ENCODE measurements around the gene KAT6B. TPM values are rescaled to one million over a fixed set of nuclear protein-coding genes. Genes with fewer than 3 reads are reported as not detected.

KAT6B gene
- polyA plus RNA-seq, 1 donor from 2014 or later, result 11.5 TPM

GRCh38 chr10:75080554-75080953, 254.2 kb downstream of the KAT6B start:
- no peak overlapping the region for H3K4me3 ChIP-seq (ENCODE audit: low read length)
- no peaks in the 10 kb centered on the region for H4K20me1 ChIP-seq (ENCODE audit: insufficient read depth)
- no peak overlapping the region for H3K4me2 ChIP-seq (ENCODE audit: low read length)
- H3K79me2 ChIP-seq (replicated peaks; ENCODE audit: insufficient read depth, low read length), result no peaks in the 10 kb centered on the region
- no peaks in the 10 kb centered on the region for H3K36me3 ChIP-seq (ENCODE audit: insufficient read depth, low read length)
- no peak overlapping the region for H3K9ac ChIP-seq (ENCODE audit: low read length)
- no peaks in the 10 kb centered on the region for H3K9me2 ChIP-seq (ENCODE audit: insufficient read depth, low read length)
- no peaks in the 10 kb centered on the region for H3K9me3 ChIP-seq (ENCODE audit: low read length)
- no peak overlapping the region for H2AFZ ChIP-seq (ENCODE audit: low read depth, low read length)
- no peak overlapping the region for H3K27ac ChIP-seq (ENCODE audit: low read length)
- no peaks in the 10 kb centered on the region for H3F3A ChIP-seq (ENCODE audit: insufficient read depth, low read length, poor library complexity, severe bottlenecking)
- no peaks in the 10 kb centered on the region for H3K27me3 ChIP-seq (ENCODE audit: insufficient read depth, low read depth, low read length)
- TF ChIP-seq CTCF (IDR thresholded peaks at IDR 0.05; ENCODE audit: poor library complexity, severe bottlenecking) (no peak), POLR2AphosphoS5 (IDR thresholded peaks at IDR 0.05) (no peak), TAF1 (IDR thresholded peaks at IDR 0.05; ENCODE audit: low read depth) (no peak), EP300 (conservative IDR thresholded peaks at IDR 0.05; ENCODE audit: poor library complexity, severe bottlenecking) (no peak), RAD21 (conservative IDR thresholded peaks at IDR 0.05) (no peak), MXI1 (conservative IDR thresholded peaks at IDR 0.05; ENCODE audit: poor library complexity, severe bottlenecking) (no peak), EZH2 (IDR thresholded peaks at IDR 0.05; ENCODE audit: borderline replicate concordance, insufficient read depth, low read length, poor library complexity, severe bottlenecking) (no peak), SMC3 (conservative IDR thresholded peaks at IDR 0.05; ENCODE audit: poor library complexity) (no peak)
- TF ChIP-seq, protein P1, sequence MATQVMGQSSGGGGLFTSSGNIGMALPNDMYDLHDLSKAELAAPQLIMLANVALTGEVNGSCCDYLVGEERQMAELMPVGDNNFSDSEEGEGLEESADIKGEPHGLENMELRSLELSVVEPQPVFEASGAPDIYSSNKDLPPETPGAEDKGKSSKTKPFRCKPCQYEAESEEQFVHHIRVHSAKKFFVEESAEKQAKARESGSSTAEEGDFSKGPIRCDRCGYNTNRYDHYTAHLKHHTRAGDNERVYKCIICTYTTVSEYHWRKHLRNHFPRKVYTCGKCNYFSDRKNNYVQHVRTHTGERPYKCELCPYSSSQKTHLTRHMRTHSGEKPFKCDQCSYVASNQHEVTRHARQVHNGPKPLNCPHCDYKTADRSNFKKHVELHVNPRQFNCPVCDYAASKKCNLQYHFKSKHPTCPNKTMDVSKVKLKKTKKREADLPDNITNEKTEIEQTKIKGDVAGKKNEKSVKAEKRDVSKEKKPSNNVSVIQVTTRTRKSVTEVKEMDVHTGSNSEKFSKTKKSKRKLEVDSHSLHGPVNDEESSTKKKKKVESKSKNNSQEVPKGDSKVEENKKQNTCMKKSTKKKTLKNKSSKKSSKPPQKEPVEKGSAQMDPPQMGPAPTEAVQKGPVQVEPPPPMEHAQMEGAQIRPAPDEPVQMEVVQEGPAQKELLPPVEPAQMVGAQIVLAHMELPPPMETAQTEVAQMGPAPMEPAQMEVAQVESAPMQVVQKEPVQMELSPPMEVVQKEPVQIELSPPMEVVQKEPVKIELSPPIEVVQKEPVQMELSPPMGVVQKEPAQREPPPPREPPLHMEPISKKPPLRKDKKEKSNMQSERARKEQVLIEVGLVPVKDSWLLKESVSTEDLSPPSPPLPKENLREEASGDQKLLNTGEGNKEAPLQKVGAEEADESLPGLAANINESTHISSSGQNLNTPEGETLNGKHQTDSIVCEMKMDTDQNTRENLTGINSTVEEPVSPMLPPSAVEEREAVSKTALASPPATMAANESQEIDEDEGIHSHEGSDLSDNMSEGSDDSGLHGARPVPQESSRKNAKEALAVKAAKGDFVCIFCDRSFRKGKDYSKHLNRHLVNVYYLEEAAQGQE (IDR thresholded peaks at IDR 0.05; ENCODE audit: borderline replicate concordance), result no peak

DNA sequence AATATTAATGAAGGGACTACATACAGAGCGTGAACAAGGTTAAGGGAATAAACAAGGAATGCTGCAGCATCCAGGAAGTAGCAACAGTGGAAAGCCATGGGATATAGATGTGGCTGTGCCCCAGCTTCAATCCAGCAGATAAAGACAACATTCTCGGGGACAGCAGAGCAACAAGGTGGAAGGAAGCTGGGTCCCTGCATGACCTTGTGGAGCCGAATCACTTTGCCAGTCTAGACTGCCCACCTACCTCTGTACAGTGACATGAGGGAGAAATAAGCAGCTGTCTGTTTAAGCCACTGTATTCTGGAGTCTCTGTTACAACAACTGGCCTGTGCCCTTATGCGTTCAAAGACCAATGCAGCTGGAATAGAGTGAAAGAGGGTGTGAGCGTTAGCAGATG, 255.0 kb downstream of the KAT6B start:
- no peaks in the 10 kb centered on the region for H3K79me2 ChIP-seq (replicated peaks; ENCODE audit: insufficient read depth, low read length)
- no peak overlapping the region for H3K4me2 ChIP-seq (ENCODE audit: low read length)
- H3K9me2 ChIP-seq (ENCODE audit: insufficient read depth, low read length), result no peaks in the 10 kb centered on the region
- no peaks in the 10 kb centered on the region for H3K27me3 ChIP-seq (ENCODE audit: insufficient read depth, low read depth, low read length)
- no peak overlapping the region for H3K9ac ChIP-seq (ENCODE audit: low read length)
- no peaks in the 10 kb centered on the region for H3F3A ChIP-seq (ENCODE audit: insufficient read depth, low read length, poor library complexity, severe bottlenecking)
- H3K9me3 ChIP-seq (ENCODE audit: low read length), result no peaks in the 10 kb centered on the region
- H3K36me3 ChIP-seq (ENCODE audit: insufficient read depth, low read length), result no peaks in the 10 kb centered on the region
- H4K20me1 ChIP-seq (ENCODE audit: insufficient read depth), result no peaks in the 10 kb centered on the region
- TF ChIP-seq CTCF (IDR thresholded peaks at IDR 0.05; ENCODE audit: poor library complexity, severe bottlenecking), result no peak
- no peak for TF ChIP-seq POLR2AphosphoS5 (IDR thresholded peaks at IDR 0.05)
- TF ChIP-seq EP300 (conservative IDR thresholded peaks at IDR 0.05; ENCODE audit: poor library complexity, severe bottlenecking), result no peak
- TF ChIP-seq SMC3 (conservative IDR thresholded peaks at IDR 0.05; ENCODE audit: poor library complexity), result no peak
- TF ChIP-seq TAF1 (IDR thresholded peaks at IDR 0.05; ENCODE audit: low read depth), result no peak
- TF ChIP-seq, protein P1 (IDR thresholded peaks at IDR 0.05; ENCODE audit: borderline replicate concordance), result no peak
- no peak for TF ChIP-seq MXI1 (conservative IDR thresholded peaks at IDR 0.05; ENCODE audit: poor library complexity, severe bottlenecking)
- TF ChIP-seq EZH2 (IDR thresholded peaks at IDR 0.05; ENCODE audit: borderline replicate concordance, insufficient read depth, low read length, poor library complexity, severe bottlenecking), result no peak
- TF ChIP-seq RAD21 (conservative IDR thresholded peaks at IDR 0.05), result no peak
- no peak overlapping the region for H3K4me3 ChIP-seq (ENCODE audit: low read length)
- no peak overlapping the region for H3K27ac ChIP-seq (ENCODE audit: low read length)
- no peak overlapping the region for H2AFZ ChIP-seq (ENCODE audit: low read depth, low read length)
